GM19452 (cell line): ENCODE measurements around the gene SPATA13.
A peak's percentile ranks its signal among the peaks of the same experiment; 100 is the strongest.

ENCODE experiments used
- ATAC-seq: cut with Tn5 transposase; IDR thresholded peaks from one replicate; pipeline ENCODE4 v1.9.1; 2021; ENCODE audit not compliant: unreplicated experiment

The SPATA13 gene

DNA sequence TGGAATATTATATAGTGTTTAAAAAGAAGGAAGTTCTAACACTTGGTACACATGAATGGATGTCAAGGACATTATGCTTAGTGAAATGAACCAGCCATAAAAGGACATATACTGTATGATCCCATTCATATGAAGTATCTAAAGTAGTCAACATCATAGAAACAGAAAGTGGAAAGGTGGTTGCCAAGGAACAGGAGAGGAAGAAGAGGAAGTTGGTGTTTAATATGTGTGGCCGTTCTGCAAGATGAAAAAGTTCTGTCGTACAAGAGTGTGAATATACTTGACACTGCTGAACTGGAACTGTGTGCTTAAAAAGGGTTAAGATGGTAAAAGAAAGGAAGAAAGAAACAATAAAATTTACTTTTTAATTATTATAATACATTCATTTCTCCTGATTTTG lies 115.8 kb downstream of the SPATA13 start:
- ATAC-seq, result no peak

DNA sequence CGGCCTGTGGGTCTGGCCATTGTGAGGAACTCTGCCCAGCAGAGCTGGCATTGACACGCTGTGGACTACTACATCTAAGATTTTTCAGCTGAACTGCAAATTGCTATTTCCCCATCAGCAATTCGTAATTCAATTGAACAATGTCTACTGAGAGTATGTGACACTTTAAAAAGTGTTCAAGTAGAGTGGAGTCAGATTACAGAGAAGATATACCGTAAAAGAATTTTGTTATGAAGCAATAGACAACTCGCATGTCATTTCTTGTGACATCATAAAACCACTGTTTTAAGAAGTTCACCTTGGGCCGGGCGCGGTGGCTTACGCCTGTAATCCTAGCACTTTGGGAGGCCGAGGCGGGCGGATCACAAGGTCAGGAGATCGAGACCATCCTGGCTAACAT lies 116.3 kb downstream of the SPATA13 start:
- ATAC-seq, result no peak

DNA sequence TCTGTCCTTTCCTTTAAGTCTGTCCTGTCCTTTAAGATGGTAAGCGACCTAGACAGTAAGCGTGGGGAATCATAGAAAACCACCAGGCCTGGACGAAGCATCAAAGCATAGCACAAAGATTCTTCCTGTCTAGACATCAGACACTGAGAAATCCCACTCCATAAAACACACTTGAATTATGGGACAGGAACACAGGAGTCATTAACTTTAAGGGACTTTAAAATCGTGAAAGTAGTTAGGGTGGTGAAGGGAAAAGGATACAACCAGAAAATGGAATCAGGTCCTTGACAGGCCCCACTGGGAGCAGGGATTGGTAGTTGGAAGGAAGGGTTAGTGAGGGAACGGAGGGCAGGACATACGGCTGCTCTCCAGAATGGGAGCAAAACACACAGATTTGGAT lies 117.2 kb downstream of the SPATA13 start:
- no peak for ATAC-seq

- ATAC-seq, result no peak
Observed at GRCh38 chr13:24279327-24280110, 119.0 kb downstream of the SPATA13 start.

- ATAC-seq, result peak; percentile 58
Observed at GRCh38 chr13:24280720-24281119, 120.2 kb downstream of the SPATA13 start.

- no peak for ATAC-seq
Observed at GRCh38 chr13:24281188-24282008, 120.9 kb downstream of the SPATA13 start.

- no peak for ATAC-seq
Observed at GRCh38 chr13:24282256-24282655, 121.7 kb downstream of the SPATA13 start.

GRCh38 chr13:24284889-24285565 lies 124.5 kb downstream of the SPATA13 start:
- ATAC-seq, result no peak

GRCh38 chr13:24286624-24287023 lies 126.1 kb downstream of the SPATA13 start:
- ATAC-seq, result no peak

GRCh38 chr13:24287748-24288287 lies 127.3 kb downstream of the SPATA13 start:
- no peak for ATAC-seq

- no peak for ATAC-seq
Observed at GRCh38 chr13:24288870-24289269, 128.3 kb downstream of the SPATA13 start.

GRCh38 chr13:24290280-24290932 lies 129.9 kb downstream of the SPATA13 start:
- ATAC-seq, result no peak

DNA sequence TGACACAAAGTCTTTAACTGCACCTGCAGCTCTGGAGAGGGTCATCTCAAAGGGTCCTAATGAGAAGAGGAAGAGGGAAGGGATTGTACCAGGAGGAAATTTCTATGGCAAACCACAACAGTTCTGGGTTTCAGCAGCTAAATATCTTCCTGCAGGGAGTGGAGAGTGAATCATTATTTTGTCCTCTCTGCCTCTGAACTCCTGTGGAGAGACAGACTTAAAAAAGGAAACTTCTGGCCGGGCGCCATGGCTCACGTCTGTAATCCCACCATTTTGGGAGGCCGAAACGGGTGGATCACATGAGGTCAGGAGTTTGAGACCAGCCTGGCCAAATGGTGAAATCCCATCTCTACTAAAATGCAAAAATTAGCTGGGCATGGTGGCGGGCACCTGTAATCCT lies 132.0 kb downstream of the SPATA13 start:
- no peak for ATAC-seq

DNA sequence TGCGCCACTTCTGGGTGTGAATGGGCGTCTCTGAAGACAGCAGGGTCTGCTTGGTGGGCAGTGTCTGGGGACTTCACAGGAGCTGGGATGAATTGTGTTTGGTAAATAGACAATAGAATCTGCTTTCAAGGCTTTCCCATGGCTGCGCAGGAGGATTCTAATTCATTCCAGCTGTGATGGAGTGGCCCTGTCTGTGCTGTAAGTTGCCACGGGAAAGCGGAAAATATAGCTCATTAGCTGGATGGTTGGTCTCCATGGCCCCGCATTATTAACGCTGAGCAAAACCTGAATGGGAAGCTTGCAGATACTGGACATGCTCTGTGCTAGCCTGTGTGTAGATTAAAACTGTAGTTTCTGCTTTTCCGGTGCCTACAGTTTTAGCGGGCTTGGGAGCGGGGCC lies 133.2 kb downstream of the SPATA13 start:
- ATAC-seq, result no peak

DNA sequence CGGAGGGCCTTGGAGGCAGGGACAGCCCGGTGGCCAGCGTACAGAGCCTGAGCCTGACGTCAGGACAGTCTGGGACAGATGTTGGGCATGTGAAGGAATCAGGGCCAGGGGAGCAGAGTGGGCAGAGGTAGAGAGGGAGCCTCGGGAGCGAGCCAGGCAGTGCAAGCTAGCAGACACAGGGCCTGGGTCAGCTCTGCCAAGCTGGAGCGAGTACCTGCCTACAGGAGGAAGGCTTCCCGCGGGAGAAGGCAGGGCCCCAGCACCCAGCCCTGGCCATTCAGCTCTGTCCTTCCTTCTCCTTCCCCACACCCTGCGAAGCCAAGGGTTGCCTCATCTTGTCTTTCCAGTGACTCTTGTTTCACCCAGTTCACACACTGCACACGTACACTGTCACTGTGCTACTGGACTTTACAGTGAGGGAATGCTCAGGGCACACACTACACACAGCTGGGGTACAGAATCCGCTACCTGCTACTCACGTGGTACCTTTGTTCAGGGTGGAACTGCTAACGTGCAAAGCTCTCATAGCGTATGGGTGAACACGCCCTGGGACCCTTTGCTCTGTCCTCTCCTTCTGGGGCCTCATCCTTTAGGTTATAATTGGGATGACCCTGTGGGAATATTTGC lies 139.1 kb downstream of the SPATA13 start:
- ATAC-seq, result no peak

GRCh38 chr13:24301434-24301833 lies 140.9 kb downstream of the SPATA13 start:
- ATAC-seq, result no peak

DNA sequence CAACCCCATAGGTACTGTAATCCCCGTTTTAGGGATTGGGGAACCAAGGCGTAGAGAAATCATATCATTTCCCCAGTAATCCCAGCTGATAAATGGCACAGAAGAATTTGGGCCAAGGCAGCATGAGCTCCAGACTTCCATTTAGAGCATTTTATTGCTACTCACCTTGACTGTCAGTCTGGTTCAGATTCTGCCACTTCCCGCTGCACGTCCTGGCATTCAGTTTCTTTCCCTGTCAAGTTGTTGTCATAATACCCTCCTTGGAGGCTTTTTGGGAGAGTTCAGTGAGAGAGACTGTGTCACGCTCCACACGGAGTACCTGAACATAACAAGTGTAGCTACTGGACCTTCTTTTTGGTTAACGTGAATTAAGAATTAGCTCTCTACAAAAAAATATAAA lies 141.4 kb downstream of the SPATA13 start:
- ATAC-seq, result no peak

- ATAC-seq, result no peak
Observed at GRCh38 chr13:24304620-24305019, 144.1 kb downstream of the SPATA13 start.

DNA sequence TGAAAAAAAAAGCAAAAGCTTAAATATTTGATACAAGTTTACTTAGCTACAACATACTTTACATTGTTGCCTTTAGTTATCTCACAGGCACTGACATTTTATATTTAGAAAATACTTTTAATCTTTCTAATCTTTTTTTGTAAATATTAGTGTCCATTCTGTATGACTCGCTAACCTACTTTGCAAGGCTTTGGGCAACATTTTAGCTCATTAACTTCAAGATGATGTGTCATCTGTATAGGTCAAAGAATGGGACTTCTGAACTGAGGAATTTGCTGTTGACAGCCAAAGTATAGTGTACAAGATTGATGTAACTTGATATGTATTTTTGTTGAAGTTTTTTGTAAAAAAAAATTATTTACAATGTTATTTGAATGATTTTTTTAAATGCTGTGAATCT lies 146.1 kb downstream of the SPATA13 start:
- no peak for ATAC-seq
